ENCODE results near the gene PEPD.

GRCh38 chr19:33388725-33389420, 132.7 kb downstream of the PEPD start:
- no peak for TF ChIP-seq CTCF (IDR thresholded peaks at IDR 0.05; ENCODE audit: low read length)
- TF ChIP-seq EZH2 (IDR thresholded peaks at IDR 0.05; ENCODE audit: borderline replicate concordance, low read length), result no peak

Measured in OCI-LY1 (cell line).